Activated gamma-delta T cell treated with Interleukin-2 at 50 U/mL for 16 hours (primary cell): Measurements from ENCODE around the gene FGFBP3.
"Not testable (repeated sequence)": the region's sequence is repeated elsewhere in the genome, so short reads cannot be mapped to it uniquely, and the experiment has no call there.

Source experiments
- DNase-seq: peaks from one replicate; pipeline ENCODE4 v3.0.0-alpha.2; 2020

Gene FGFBP3

DNA sequence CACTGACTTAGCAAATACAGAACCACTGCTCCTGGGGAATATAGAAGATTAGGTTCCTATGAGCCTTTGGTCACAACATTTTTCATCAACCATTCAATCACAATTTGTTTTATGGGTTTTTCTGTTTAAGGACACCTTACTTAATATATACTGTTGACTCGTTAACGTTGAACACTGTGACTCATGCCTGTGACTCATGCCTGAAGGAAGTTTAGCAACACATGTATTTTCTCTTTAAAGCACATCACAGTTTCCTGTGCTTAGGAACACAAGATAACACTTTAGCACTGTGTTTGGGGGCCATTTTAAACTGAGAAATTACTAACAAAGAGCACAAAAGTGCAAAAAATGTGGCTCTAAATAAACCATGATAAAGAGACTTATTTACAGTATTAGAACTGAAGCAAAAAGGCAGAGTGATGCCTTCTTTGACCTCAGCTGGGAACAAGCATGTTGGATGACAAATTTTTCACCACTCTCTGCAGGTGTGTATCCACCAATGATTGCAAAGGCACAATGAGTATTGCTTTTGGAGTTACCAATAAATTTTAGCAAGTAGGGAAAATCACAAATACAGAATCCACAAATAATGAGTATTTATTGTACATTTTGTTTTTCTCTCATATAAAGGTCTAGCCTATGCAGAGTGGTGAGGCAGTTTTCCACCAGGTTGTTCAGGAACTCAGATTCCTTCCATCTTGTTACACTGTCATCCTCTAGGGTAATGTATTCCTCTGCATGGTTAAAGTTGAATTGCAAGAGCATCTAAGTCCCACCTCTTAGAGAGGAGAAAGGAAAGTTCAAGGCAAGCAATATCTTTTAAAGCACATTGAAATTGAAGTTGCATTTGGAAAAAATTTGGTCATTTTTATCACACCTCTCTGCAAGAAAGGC lies 7.3 kb downstream of the FGFBP3 start:
- peak; percentile 58 for DNase-seq

DNA sequence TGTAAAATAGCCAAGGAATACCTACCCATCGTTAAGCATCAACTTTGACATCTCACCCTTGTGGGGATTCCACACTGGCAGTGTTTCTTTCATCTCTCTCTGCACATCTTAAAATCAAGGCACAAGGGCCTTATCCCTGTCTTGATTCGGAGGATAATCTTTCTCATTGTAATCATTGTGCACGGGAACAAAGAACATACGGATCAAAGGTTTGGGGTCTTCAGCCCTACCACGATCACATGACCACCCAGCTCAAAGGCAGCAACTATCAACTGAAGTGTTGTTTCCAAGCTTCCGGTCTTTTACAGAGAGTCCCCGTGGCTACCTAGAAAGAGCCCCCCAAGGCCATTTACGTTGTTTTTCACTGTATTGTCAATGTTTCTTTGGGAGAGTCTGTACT lies 11.9 kb downstream of the FGFBP3 start:
- no peak for DNase-seq

- no peak for DNase-seq
These were observed 13.0 kb downstream of the FGFBP3 start for GRCh38 chr10:91896212-91896756.

DNA sequence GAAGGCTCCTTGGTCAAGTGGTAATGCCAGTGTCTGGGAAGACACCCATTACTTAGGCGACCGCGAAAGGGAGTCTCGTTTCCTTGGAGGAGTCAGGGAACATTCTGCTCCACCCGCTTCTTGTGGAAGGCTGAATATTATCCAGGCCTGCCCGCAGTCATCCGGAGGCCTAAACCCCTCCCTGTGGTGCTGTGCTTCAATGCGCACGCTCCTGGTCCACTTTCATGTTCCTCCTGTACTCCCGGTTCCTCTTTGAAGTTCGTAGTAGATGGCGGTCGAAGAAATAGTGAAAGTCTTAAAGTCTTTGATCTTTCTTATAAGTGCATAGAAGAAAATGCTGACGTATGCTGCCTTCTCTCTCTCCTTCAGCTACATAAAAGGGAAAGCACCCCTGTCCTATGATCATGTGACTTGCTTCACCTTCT lies 15.0 kb downstream of the FGFBP3 start:
- DNase-seq = not testable (repeated sequence)

DNA sequence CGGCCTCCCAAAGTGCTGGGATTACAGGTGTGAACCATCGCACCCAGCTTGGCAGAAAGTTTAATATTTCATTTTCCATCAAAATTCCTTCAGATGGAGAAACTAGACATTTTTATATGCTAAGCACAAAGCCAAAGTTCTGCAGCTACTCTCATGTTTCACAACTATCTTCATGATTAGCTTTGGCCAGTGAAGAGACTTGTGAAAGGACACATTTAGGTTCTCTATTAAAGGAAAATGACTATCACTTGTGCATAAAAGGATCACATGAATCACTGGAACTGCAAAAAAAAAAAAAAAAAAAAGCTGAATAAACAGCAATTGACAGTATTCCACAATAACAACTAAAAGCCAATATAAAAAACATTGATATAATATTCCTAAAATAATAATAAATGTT lies 16.2 kb downstream of the FGFBP3 start:
- DNase-seq = no peak

- no peak for DNase-seq
These were observed 17.9 kb downstream of the FGFBP3 start for GRCh38 chr10:91891125-91892001.

DNA sequence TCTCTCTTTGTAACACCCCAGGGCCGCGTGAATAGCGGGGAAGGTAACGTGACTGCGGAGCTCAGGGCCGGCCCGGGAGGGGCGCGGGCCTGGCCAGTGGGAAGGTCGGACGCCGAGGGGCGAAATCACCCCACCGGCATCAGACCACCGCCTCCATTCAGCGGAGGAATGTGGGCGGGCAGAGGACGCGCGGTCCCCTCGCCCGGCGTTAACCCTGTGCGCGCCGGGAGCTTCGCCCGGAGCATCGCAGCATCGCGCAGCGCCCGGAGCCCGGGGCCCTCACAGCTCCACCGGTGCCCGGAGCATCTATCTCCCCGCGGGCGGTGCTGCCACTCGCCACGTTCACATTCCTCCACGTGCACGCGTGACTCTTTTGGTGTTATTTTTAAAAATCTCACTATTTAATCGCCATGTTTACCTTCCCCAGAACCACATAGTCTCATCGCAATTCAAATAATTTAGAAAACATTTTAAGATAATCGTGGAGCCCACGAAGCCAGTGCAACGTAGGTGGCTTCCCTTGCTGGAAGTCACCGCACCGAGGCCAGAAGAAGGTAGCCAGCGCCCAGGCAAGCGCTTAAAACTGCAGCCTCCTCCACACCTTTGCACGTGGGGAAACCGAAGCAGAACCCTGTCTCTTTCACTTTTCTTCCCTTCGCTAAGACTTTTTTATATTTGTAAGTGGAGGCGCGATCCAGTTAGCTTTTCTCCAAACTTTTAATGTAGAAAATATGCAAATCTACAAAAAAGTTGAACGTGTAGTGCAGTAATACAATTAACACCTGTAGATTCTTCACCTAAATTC lies 21.8 kb downstream of the FGFBP3 start:
- no peak for DNase-seq

DNA sequence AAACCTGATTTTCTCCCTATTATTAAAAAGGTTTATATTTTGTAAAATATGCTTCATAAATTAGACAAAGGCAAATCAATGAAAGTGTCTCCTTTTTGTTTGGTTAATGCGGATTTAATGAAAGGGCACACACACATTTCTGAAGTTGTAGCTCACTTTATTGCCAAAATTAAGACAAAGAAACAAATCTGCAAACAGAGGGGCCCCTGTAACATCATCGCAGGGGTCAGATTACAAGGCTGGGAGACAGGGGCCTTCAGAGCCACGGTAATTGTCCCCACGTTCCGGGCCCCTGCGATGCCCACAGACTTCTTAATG lies 22.4 kb downstream of the FGFBP3 start:
- DNase-seq = peak; percentile 12

DNA sequence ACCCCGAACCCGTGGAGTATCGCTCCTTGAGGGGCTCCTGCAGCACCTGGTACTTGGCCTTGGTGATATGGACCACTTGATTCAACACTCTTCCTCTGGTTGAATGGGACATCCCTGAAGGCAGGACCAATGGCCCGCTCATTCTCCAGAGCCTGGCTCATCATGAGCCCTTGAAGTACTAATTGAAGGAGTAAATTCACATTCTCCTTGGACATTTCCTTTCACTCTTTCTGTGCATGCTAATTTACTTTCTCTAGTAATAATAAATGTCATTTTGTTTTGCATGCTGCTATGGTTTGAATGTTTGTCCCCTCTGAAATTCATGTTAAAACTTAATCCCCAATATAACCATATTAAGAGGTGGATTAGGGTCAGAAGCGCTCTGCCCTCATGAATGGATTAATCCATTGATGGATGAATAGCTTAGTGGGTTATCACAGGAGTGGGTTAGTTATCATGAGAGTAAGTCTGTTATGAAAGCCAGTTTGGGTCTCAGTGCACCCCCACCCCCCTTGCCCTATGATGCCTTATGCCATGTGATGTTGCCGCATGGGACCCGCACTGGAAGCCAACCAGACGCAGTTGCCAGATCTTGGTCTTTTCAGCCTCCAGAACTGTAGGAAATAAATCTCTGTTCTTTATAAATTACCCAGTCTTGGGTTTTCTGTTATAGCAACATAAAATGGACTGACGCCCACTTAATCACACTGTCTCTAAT lies 23.8 kb downstream of the FGFBP3 start:
- DNase-seq = no peak

DNA sequence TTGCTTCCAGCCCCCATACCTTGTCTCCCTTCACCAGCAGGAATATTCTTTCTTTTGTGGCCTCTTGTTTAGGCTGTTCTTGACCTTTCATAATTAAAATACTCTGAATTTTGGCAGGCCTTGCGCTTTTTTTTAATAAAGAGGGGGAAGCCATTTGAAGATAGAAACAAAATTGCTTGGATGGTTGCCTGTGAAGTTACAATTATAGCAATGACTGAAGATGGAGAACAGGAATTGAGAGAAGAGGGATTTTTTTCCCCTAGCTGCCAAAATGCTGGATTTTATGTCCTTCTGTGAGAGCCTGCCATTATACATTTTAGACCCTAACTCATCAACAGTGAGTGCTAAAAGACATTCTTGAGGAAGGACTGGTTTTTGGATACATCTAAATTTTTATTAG lies 24.8 kb downstream of the FGFBP3 start:
- DNase-seq = no peak

DNA sequence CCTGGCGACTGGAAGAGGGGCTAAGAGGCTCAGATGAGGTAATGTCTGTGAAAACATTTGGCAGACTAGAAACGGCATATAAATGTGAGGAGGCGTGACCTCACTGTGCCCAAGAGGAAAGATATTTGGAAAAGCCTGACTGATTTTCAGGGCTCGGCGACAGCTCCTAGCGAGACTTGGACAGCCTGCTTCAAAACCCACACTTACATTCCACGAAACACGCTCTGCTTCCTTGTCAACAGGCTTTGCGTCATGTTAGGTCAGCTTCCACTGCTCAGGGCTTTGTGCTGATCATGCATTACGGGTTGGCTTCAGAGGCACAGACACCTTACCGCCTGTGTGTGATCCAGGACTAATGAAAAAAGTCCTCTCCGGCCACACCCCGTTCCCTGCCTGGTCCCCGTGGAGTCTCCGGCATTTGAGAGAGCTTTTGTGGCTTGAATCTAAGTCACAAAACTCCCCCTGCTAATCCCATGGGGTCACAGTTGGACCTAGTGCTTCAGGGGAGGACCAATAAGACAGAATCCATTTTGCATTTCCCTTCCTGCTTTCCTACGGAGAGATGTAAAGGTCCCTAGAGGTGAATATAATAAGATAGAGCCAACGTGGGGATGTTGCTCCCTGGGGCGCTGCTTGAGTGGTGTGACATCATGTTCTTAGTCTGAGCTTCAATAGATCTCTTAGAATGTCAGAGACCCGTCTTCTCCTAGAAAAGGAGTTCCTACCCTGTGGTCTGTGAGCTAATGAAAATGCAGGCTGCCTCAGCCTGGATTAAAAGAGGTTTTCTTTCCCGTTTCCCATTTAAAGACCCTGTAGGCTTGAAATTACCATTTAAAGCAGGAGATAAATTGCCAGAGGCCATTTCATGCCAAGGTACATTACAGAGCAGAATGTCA lies 25.5 kb downstream of the FGFBP3 start:
- no peak for DNase-seq

DNA sequence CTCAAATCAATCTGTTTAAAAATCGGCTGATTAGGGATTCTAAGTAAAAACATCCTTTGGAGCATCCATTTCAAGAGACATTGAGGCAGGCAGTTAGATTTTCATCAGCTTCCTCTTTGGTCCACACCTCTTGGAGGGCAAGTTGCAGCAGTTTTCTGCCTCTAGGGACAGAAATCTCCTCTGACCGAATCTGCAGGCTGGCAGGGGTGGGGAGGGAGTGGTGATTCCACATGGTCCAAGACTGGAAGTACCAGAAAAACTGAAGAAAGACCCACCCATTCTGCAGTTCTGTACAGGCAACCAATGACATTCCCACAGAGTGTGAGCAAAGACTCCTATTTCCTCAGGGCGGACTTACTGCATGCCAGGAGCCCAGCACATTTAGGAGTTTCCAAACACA lies 29.0 kb downstream of the FGFBP3 start:
- no peak for DNase-seq

DNA sequence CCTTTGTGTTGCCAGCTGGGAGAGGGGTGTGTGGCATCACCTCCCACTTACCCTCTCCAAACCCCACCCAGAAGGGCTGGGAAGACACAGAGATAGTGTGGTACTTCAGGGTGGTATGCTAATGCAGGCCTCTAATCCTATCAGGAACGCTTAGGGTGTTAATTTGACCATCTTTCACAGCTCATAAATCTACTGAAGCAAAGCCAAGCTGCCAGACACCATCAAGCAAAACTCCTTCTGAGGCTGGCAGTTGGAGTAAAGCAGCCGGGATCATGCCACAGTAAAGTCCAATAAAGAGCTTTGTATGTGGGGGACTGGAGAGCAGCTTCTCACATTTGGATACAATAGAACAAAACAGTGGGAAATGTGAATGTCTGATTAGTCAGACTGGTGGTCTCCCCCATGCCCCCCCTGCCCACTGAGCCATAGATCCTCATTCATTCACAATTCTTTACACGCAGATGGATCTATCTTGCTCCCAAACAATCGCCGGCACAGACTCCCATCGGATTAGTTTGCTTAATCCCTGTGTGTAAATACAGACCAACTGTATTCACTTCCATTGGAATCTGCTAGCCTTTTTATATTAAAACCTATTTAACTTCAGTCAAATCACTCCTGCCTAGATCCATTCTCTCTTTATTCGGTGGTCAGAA lies 29.6 kb downstream of the FGFBP3 start:
- no peak for DNase-seq

GRCh38 chr10:91875779-91876178 lies 33.5 kb downstream of the FGFBP3 start:
- DNase-seq = no peak

- DNase-seq = no peak
These were observed 34.1 kb downstream of the FGFBP3 start for GRCh38 chr10:91875156-91875555.

GRCh38 chr10:91865562-91866081 lies 43.7 kb downstream of the FGFBP3 start:
- DNase-seq = no peak

- DNase-seq = no peak
These were observed 44.5 kb downstream of the FGFBP3 start for GRCh38 chr10:91864744-91865143.

GRCh38 chr10:91864099-91864498 lies 45.2 kb downstream of the FGFBP3 start:
- DNase-seq = no peak

GRCh38 chr10:91860885-91861284 lies 48.4 kb downstream of the FGFBP3 start:
- no peak for DNase-seq

DNA sequence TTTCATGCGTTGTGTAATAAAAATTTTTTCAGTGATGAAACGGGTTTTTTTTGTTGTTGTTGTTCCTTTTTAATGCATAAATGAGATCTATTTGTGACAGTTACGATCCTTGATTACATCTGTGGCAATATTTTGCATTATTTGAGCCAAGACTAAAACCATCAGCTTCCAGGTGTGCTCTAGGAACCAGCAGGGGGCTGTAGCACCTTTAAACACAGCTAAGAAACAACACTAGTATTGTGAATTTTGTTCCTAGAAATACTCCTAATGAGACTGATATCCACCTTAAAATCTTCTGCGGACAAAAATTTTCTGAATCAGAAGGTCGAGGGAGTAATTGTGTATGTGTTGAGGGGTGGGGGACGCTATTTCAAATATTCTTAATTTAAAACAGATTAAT lies 52.6 kb downstream of the FGFBP3 start:
- DNase-seq = peak; percentile 10
